Measurements from ENCODE around the gene ZNRF3. TPM values are rescaled to one million over a fixed set of nuclear protein-coding genes. Genes with fewer than 3 reads are reported as not detected.
A peak's percentile ranks its signal among the peaks of the same experiment; 100 is the strongest.
"Not testable (repeated sequence)": the region's sequence is repeated elsewhere in the genome, so short reads cannot be mapped to it uniquely, and the experiment has no call there.

The ZNRF3 gene
- total and polyA plus RNA-seq, 7 donors, result 2.2 to 8.5 (median 4.9) TPM

DNA sequence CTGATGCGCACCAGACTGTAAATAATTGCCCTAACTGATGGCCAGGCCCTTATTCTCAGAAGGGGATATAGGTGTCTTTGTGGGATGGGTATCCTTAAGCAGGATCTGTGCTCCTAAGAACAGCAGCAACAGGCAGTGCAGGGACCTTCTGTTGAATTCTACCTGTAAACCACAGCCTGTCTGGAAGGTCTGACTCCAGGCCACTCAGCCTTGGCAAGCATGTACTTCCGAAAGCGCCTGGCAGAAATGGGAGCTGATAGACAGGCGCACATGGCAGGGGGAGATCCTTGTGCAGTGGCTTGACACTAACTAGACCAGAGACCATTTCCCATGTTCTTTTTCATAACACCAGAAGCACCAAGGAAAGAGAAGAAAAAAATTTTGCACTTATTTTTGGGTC lies 119.2 kb downstream of the ZNRF3 start:
- WGBS, 3 donors, result 49 to 73% (median 58%) methylated on average over 4 of the region's 4 CpGs
- H3K4me3 ChIP-seq, result no peak overlapping the region
- H3K27ac ChIP-seq, result peak overlapping the region; percentile 1
- H3K9me3 ChIP-seq, result no peaks in the 10 kb centered on the region
- H3K36me3 ChIP-seq (ENCODE audit: insufficient read depth in 1 of 2, low read depth in 1 of 2), result no peaks in the 10 kb centered on the region
- TF ChIP-seq, protein P1, sequence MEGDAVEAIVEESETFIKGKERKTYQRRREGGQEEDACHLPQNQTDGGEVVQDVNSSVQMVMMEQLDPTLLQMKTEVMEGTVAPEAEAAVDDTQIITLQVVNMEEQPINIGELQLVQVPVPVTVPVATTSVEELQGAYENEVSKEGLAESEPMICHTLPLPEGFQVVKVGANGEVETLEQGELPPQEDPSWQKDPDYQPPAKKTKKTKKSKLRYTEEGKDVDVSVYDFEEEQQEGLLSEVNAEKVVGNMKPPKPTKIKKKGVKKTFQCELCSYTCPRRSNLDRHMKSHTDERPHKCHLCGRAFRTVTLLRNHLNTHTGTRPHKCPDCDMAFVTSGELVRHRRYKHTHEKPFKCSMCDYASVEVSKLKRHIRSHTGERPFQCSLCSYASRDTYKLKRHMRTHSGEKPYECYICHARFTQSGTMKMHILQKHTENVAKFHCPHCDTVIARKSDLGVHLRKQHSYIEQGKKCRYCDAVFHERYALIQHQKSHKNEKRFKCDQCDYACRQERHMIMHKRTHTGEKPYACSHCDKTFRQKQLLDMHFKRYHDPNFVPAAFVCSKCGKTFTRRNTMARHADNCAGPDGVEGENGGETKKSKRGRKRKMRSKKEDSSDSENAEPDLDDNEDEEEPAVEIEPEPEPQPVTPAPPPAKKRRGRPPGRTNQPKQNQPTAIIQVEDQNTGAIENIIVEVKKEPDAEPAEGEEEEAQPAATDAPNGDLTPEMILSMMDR (IDR thresholded peaks at IDR 0.05), result no peak
- no peaks in the 10 kb centered on the region for H3K27me3 ChIP-seq (ENCODE audit: insufficient read depth in 3 of 3, low read length in 2 of 3)
- DNase-seq, result peak; percentile 30 to 66
- intact Hi-C loops (cut with DNase I), result no loop called here
- H3K4me1 ChIP-seq, result peaks cover 37% of the 10 kb centered on the region
- ATAC-seq, result peak; percentile 81 to 86 (median 82)

DNA sequence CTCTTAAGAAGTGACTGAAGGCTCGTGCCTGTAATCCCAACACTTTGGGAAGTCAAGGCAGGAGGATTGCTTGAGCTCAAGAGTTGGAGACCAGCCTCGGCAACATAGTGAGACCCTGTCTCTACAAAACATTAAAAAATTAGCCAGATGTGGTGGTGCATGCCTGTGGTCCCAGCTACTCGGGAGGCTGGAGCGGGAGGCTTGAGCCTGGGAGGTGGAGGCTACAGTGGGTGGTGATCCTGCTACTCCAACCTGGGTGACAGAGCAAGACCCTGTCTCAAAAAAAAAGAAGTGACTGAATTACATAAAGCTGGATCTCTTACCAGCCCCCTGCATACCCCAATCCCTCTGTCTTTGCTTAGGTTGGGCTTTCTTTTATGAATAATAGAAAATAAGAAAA lies 120.2 kb downstream of the ZNRF3 start:
- DNase-seq (no peak), ATAC-seq (no peak)
- Histone ChIP-seq H3K9me3 (no peaks in the 10 kb centered on the region), H3K4me1 (peaks cover 37% of the 10 kb centered on the region), H3K36me3 (ENCODE audit: insufficient read depth in 1 of 2, low read depth in 1 of 2) (no peaks in the 10 kb centered on the region), H3K27me3 (ENCODE audit: insufficient read depth in 3 of 3, low read length in 2 of 3) (no peaks in the 10 kb centered on the region), H3K4me3 (no peak overlapping the region), H3K27ac (peak overlapping the region; percentile 68)
- WGBS, 3 donors, result 94 to 99% (median 96%) methylated on average over 4 of the region's 4 CpGs
- TF ChIP-seq, protein P1 (IDR thresholded peaks at IDR 0.05), result no peak
- intact Hi-C loops (cut with DNase I), result no loop called here

DNA sequence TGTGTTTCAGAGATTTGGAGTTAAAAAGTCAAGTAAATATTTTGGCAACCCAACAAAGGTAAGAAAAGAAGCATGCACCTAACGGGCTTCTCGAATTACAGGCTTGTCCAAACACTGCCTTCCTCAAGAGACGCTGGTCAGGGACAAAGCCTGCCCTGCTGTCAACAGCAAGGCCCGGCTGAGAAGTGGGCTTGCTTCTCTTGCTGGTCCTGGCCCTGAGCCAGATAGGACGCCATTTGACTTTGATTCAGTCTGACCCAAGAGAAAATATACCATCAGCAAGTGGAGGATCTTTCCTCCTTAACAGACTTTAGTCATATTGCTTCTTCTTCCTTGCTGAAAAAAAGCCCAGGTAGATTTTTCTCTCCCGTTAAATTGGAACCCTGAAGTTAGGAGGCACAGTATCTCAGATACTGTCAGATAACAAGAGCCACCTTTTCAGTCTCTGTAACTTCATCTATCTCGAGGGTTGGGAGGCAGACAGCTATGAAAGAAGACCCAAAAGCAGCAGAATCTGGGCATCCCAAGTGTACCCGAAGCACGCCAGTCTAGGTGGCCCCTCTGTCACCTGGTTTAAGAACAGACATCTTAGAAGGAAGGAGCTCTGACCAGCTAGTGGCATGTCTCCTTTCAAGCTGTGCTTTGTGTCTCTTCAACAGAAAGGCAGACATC lies 120.7 kb downstream of the ZNRF3 start:
- Histone ChIP-seq H3K9me3 (no peaks in the 10 kb centered on the region), H3K27me3 (ENCODE audit: insufficient read depth in 3 of 3, low read length in 2 of 3) (no peaks in the 10 kb centered on the region), H3K4me3 (peak overlapping the region; percentile 29), H3K36me3 (ENCODE audit: insufficient read depth in 1 of 2, low read depth in 1 of 2) (no peaks in the 10 kb centered on the region), H3K27ac (peak overlapping the region; percentile 68), H3K4me1 (peaks cover 42% of the 10 kb centered on the region)
- DNase-seq (peak in 1 of 2 donors; percentile 22), ATAC-seq (peak; percentile 33 to 65 (median 49))
- TF ChIP-seq, protein P1 (IDR thresholded peaks at IDR 0.05), result no peak
- intact Hi-C loops (cut with DNase I), result no loop called here
- WGBS, 3 donors, result 47 to 70% (median 53%) methylated on average over 9 of the region's 9 CpGs

DNA sequence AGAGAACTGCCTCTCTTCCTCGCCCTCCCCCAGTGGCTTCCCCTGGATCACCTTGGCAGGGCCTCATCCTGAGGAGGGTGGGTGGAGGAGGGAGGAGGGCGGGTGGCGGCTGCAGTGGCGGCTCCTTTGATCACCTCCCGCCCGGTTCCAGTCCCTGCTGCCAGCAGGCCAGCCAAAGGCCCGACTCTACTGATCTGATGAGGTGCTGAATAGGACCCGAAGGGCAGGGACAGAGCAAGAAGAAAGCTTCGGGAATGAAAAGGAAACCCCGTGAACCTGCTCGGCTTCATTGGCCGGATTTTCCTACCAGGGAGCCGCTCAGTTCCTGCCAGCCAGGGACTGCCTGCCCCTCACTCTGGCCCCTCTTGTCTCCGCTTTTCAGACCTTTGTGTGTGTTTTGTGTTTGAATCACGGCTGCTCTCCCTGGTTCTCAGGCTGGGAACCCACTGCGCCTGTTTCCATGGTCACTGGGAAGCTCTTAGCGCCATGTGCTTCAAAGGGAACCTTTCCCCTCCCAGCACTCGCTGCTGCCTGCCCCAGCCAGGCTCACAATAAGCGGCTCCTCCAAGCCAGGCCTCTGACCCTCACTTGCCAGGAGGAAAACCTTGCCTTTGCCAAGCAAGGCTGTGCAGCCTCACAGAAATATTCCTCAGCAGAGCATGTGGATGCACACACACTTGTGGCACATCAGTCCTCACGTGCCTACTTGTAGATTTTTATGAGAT lies 121.4 kb downstream of the ZNRF3 start:
- intact Hi-C loops (cut with DNase I), result no loop called here

DNA sequence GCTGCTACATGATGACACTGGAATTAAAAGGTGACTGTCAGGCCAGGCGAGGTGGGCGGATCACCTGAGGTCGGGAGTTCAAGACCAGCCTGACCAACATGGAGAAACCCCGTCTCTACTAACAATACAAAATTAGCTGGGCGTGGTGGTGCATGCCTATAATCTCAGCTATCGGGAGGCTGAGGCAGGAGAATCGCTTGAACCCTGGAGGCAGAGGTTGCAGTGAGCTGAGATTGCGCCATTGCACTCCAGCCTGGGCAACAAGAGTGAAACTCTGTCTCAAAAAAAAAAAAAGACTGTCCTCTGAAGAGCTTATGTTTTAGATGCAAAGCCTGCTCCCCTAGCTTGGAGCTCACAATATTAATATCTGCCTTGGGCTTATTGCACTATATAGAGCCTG lies 122.4 kb downstream of the ZNRF3 start:
- H3K36me3 ChIP-seq (ENCODE audit: insufficient read depth in 1 of 2, low read depth in 1 of 2); intact Hi-C loops (cut with DNase I); H3K27me3 ChIP-seq (ENCODE audit: insufficient read depth in 3 of 3, low read length in 2 of 3); H3K4me3 ChIP-seq; DNase-seq; ATAC-seq; H3K9me3 ChIP-seq: not testable (repeated sequence)
- WGBS, 3 donors, result 91 to 96% (median 92%) methylated on average over 8 of the region's 8 CpGs
- Histone ChIP-seq H3K4me1 (peaks cover 47% of the 10 kb centered on the region), H3K27ac (peak overlapping the region; percentile 68)

More for the DNA sequence above, 121.4 kb downstream of the ZNRF3 start:
- 21 to 33% (median 22%) methylated on average over 16 to 20 of the region's 20 CpGs for WGBS, 3 donors
- DNase-seq, result peak; percentile 31 to 62
- Histone ChIP-seq H3K36me3 (ENCODE audit: insufficient read depth in 1 of 2, low read depth in 1 of 2) (no peaks in the 10 kb centered on the region), H3K9me3 (no peaks in the 10 kb centered on the region), H3K4me3 (peak overlapping the region; percentile 29), H3K27ac (peak overlapping the region; percentile 68), H3K27me3 (ENCODE audit: insufficient read depth in 3 of 3, low read length in 2 of 3) (no peaks in the 10 kb centered on the region), H3K4me1 (peaks cover 47% of the 10 kb centered on the region)
- ATAC-seq, result peak; percentile 77 to 90 (median 80)
- TF ChIP-seq, protein P1 (IDR thresholded peaks at IDR 0.05), result no peak
